Measurements from ENCODE around the gene VWA8. TPM values are rescaled to one million over a fixed set of nuclear protein-coding genes. Genes with fewer than 3 reads are reported as not detected.

Gene VWA8
- total and polyA plus RNA-seq, 2 experiments from 2014 or later, result 6.3 to 24.6 TPM

GRCh38 chr13:41970022-41970421 is 9.1 kb upstream of the VWA8 start:
- TF ChIP-seq CTCF (conservative IDR thresholded peaks at IDR 0.05; ENCODE audit: low read depth in 2 of 2) (no peak), ZNF114 (CRISPR knock-in tag; IDR thresholded peaks at IDR 0.05) (no peak), POLR2AphosphoS5 (IDR thresholded peaks at IDR 0.05; ENCODE audit: low read depth) (no peak), EZH2 (IDR thresholded peaks at IDR 0.05; ENCODE audit: low read depth, unreplicated experiment) (no peak), NANOG (IDR thresholded peaks at IDR 0.05; ENCODE audit: borderline replicate concordance) (no peak)
- H4K20me1 ChIP-seq (replicated peaks; ENCODE audit: insufficient read depth), result no peaks in the 10 kb centered on the region
- H3K27me3 ChIP-seq (ENCODE audit: insufficient read depth), result no peaks in the 10 kb centered on the region
- DNase-seq (ENCODE audit: low spot score), result no peak
- H3K4me3 ChIP-seq, result no peak overlapping the region
- H3K27ac ChIP-seq (ENCODE audit: low read depth), result no peak overlapping the region
- H2AFZ ChIP-seq, result no peak overlapping the region
- Mint-ChIP-seq H3K9me3 (no peaks in the 10 kb centered on the region), H3K4me1 (peaks cover 16% of the 10 kb centered on the region), H3K27ac (no peak overlapping the region), H3K36me3 (ENCODE audit: low read depth) (no peaks in the 10 kb centered on the region), H3K4me3 (no peak overlapping the region), H3K27me3 (ENCODE audit: insufficient read depth, low read depth, poor library complexity) (no peaks in the 10 kb centered on the region)
- H3K79me2 ChIP-seq (replicated peaks; ENCODE audit: insufficient read depth), result no peaks in the 10 kb centered on the region
- no peaks in the 10 kb centered on the region for H3F3A ChIP-seq (replicated peaks; ENCODE audit: low read depth)
- H3K4me1 ChIP-seq (ENCODE audit: insufficient read depth), result peaks cover 13% of the 10 kb centered on the region
- H3K9me2 ChIP-seq (ENCODE audit: insufficient read depth), result no peaks in the 10 kb centered on the region
- no peak overlapping the region for H3K4me2 ChIP-seq
- no peaks in the 10 kb centered on the region for H3K36me3 ChIP-seq (ENCODE audit: insufficient read depth)
- no peak for ATAC-seq

- Histone ChIP-seq H3K4me2 (no peak overlapping the region), H3K9me2 (ENCODE audit: insufficient read depth) (no peaks in the 10 kb centered on the region)
Measured at GRCh38 chr13:41969072-41969471, 8.2 kb upstream of the VWA8 start.

More at GRCh38 chr13:41969072-41969471, 8.2 kb upstream of the VWA8 start:
- no peaks in the 10 kb centered on the region for H3F3A ChIP-seq (replicated peaks; ENCODE audit: low read depth)
- H3K4me3 ChIP-seq, result no peak overlapping the region
- no peaks in the 10 kb centered on the region for H3K36me3 Mint-ChIP-seq (ENCODE audit: low read depth)
- DNase-seq (ENCODE audit: low spot score), result no peak
- no peak overlapping the region for H3K27ac ChIP-seq (ENCODE audit: low read depth)
- H3K4me1 ChIP-seq (ENCODE audit: insufficient read depth), result peaks cover 13% of the 10 kb centered on the region
- H3K36me3 ChIP-seq (ENCODE audit: insufficient read depth), result no peaks in the 10 kb centered on the region
- no peaks in the 10 kb centered on the region for H3K27me3 Mint-ChIP-seq (ENCODE audit: insufficient read depth, low read depth, poor library complexity)
- no peaks in the 10 kb centered on the region for H3K9me3 Mint-ChIP-seq
- peaks cover 16% of the 10 kb centered on the region for H3K4me1 Mint-ChIP-seq
- peak overlapping the region; percentile 63; the same call in 1 of the 2 replicates for H2AFZ ChIP-seq
- TF ChIP-seq ETS1 (IDR thresholded peaks at IDR 0.05) (no peak), CTCF (conservative IDR thresholded peaks at IDR 0.05; ENCODE audit: low read depth in 2 of 2) (no peak), EZH2 (IDR thresholded peaks at IDR 0.05; ENCODE audit: low read depth, unreplicated experiment) (no peak)
- no peaks in the 10 kb centered on the region for H3K27me3 ChIP-seq (ENCODE audit: insufficient read depth)
- no peak for ATAC-seq
- no peaks in the 10 kb centered on the region for H3K79me2 ChIP-seq (replicated peaks; ENCODE audit: insufficient read depth)
- H4K20me1 ChIP-seq (replicated peaks; ENCODE audit: insufficient read depth), result no peaks in the 10 kb centered on the region
- H3K4me3 Mint-ChIP-seq, result no peak overlapping the region
- no peak overlapping the region for H3K27ac Mint-ChIP-seq

Data from GM23338 (cell line).